Stimulated activated CD8-positive, alpha-beta memory T cell treated with anti-CD3 and anti-CD28 coated beads, Interleukin-15, amount 100 ng/mL, for 24 hours (primary cell): ENCODE results near the gene SGIP1.

Experiments used
- DNase-seq: peaks from one replicate; pipeline ENCODE4 v3.0.0-alpha.2; 2020; ENCODE audit warnings: low read depth

Gene SGIP1, protein sequence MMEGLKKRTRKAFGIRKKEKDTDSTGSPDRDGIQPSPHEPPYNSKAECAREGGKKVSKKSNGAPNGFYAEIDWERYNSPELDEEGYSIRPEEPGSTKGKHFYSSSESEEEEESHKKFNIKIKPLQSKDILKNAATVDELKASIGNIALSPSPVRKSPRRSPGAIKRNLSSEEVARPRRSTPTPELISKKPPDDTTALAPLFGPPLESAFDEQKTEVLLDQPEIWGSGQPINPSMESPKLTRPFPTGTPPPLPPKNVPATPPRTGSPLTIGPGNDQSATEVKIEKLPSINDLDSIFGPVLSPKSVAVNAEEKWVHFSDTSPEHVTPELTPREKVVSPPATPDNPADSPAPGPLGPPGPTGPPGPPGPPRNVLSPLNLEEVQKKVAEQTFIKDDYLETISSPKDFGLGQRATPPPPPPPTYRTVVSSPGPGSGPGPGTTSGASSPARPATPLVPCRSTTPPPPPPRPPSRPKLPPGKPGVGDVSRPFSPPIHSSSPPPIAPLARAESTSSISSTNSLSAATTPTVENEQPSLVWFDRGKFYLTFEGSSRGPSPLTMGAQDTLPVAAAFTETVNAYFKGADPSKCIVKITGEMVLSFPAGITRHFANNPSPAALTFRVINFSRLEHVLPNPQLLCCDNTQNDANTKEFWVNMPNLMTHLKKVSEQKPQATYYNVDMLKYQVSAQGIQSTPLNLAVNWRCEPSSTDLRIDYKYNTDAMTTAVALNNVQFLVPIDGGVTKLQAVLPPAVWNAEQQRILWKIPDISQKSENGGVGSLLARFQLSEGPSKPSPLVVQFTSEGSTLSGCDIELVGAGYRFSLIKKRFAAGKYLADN

GRCh38 chr1:66533804-66534740, at the start of gene SGIP1:
Gene SGIP1 (plus strand): TSS chr1:66534153. CDS start chr1:66534359, 206 bp downstream.
- no peak for DNase-seq

DNA sequence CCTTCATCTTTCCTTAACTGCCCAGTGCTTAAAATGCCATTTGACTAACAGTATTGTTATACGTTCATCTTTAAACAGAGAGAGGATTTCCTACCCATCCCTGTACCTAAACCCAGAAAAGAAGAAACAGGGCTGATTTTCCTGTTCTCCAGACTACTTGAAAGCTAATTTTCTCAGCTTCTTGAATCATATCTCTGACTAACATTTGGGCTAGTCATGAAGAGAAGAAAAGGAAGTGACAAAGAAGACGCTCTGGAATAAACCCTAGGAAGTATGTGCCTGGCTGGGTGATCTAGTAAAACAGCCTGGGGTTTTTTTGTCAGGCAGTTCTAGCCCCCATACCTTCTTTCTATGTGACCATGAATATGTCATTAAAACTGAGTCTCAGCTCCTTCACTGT, 44.8 kb upstream of the SGIP1 start:
- DNase-seq, result no peak

- DNase-seq, result no peak
These were observed 43.9 kb upstream of the SGIP1 start for GRCh38 chr1:66489972-66490601.

GRCh38 chr1:66490816-66491215, 43.1 kb upstream of the SGIP1 start:
- no peak for DNase-seq

- no peak for DNase-seq
These were observed 41.5 kb upstream of the SGIP1 start for GRCh38 chr1:66492424-66492823.

GRCh38 chr1:66493731-66494130, 40.2 kb upstream of the SGIP1 start:
- DNase-seq, result no peak

- no peak for DNase-seq
These were observed 39.5 kb upstream of the SGIP1 start for GRCh38 chr1:66494482-66494881.

DNA sequence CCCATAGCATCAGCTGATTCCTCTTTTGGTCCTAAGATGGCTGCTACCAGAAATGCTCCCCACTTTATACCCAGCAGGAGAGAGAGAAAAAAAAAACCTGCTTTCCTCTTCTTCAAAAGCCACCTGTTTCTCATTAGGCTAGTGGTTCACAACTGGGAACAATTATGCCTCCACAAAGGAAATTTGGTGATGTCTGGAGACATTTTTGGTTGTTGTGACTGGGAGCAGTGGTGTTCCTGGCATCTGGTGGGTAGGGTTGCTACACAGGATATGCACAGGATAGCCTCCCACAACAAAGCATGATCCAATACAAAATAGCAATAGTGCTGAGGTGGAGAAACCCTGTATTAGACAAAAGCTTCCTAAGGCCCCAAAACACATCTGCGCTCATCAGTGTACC, 38.5 kb upstream of the SGIP1 start:
- no peak for DNase-seq

DNA sequence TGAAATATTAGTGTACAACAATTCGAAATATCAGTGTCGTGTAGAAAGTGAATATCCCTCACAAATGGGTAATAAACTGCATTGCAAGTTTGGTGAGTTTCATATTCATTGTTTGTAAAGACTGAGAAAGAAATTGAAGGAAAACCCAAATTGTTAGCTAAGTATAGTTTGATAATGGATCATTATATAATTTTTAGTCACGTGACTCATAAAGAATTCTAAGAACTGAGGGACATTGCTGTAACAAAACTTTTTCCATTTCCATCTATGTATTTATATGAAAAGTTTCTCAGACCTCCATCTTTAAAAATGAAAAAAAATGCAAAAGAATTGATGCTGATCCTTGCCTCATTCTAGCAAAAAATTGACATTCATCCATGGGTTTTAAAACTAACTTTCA, 36.0 kb upstream of the SGIP1 start:
- DNase-seq, result no peak

DNA sequence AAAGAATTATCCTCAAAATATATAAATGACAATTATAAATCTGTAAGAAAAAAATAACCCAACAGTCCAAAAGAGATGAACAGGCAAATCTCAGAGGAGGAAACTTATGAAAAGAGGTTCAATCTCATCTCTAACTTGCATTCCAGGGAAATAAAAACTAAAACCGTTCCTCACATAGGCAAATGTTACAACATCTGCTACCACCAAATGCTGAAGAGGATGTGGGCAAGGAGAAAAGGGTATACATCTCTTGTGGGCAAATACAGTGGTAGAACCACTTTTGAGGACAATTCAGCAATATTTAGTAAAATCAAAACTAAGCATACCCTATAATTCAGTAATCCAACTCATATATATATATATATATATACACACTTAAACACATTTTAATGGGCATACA, 33.7 kb upstream of the SGIP1 start:
- DNase-seq, result no peak

GRCh38 chr1:66502086-66502485, 31.9 kb upstream of the SGIP1 start:
- no peak for DNase-seq

DNA sequence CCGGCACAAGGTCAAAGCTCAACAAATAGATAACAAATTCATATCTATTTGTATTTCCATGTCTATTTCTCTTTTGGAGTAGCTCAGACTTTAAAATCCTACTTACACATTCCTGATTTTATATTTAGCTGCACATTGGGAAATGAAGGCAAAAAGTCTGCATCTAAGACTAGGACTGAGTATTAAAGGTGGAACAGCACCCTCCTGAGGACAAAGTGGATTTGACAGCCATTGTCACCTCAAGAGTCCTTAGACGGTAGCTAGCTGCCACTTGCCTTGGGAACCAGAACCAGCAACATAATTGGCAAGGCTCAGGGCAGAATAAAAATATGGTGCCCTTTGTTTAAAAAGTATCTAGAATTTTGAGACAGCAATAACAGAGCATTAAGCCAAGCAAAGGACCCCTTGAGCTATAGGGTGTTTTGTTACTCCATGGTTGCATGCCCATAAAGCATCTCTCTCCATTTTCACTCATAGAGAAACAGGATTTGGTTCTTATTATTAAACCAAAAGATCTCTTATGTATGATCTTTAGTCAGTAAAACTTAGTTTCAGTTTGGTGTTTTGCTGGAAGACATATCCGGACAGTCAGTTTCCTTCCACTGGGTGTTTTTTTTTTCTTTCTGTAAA, 30.0 kb upstream of the SGIP1 start:
- no peak for DNase-seq

- DNase-seq, result no peak
These were observed 28.1 kb upstream of the SGIP1 start for GRCh38 chr1:66505671-66506392.

GRCh38 chr1:66506393-66506687, 27.6 kb upstream of the SGIP1 start:
- DNase-seq, result no peak

GRCh38 chr1:66506991-66507390, 27.0 kb upstream of the SGIP1 start:
- DNase-seq, result no peak

DNA sequence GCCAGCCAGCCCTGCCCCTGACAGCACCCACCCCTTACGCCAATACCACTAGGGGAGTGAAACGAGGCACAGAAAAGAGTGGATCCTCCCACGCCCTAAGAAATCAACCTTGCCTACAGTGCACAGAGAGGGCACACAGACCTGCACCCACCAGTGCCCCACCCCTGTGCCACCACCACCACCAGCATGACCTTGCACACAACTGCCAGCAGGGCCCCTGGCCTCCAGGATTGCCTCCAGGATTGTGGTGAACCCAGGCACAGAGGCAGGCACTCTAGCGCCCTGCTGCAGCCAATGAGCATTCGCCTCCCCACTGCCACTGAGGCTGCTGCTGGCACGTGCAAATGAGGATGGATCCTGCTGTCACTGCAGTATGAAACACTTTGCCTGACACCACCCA, 23.5 kb upstream of the SGIP1 start:
- DNase-seq, result no peak

- no peak for DNase-seq
These were observed 22.8 kb upstream of the SGIP1 start for GRCh38 chr1:66511118-66511517.

DNA sequence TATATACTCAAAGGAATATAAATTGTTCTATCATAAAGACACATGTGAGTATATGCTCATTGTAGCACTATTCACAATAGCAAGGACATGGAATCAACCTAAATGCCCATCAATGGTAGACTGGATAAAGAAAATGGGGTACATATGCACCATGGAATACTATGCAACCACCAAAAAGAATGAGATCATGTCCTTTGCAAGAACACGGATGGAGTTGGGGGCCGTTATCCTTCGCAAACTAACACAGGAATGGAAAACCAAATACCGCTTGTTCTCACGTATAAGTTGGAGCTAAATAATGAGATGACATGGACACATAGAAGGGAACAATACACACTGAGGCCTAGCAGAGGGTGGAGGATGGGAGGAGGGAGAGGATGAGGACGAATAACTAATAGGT, 16.0 kb upstream of the SGIP1 start:
- no peak for DNase-seq

DNA sequence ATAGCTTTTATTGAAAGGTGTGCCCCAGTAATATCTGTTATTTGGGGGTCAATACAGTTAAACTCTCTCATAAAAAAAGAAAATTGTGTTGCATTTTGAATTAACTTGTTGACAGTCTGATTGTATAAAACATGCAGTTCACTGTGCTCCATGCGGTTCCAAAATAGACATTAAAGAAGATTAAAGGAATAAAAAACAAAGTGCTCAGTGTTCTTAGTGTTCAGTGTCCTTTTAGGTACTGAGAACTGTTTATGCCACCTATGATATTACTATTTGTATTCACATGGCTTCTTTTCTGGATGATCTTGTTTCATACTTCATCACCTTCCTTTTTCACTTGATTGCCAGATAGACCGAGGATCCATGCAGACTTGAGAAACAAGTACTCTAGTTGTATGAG, 15.3 kb upstream of the SGIP1 start:
- no peak for DNase-seq

GRCh38 chr1:66519992-66520391, 14.0 kb upstream of the SGIP1 start:
- DNase-seq, result no peak

DNA sequence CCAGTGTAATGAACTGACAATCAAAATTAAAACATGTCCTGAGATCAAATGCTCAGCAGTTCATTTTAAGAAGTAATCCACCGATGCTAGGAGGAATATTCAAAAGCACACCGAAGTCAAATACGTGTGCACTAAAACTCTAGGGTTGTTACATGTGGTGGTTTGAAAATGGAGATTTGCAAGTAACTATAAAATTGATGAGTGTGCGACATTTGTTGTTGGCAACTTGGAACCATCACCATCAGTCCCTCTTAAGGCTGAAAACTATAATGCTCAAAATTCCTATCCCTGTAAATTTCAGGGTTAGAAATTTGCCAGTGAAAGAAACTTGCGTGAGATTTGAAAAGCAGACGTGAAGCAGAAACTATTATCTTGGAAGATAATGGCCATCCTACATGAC, 13.3 kb upstream of the SGIP1 start:
- no peak for DNase-seq
